Fibroblast of skin of scalp (primary cell): ENCODE measurements around the gene VIM.
"Not testable (repeated sequence)": the region's sequence is repeated elsewhere in the genome, so short reads cannot be mapped to it uniquely, and the experiment has no call there.

Source experiments
- DNase-seq: peaks from one replicate; pipeline ENCODE4 v3.0.0-alpha.2; 2013

The VIM gene

DNA sequence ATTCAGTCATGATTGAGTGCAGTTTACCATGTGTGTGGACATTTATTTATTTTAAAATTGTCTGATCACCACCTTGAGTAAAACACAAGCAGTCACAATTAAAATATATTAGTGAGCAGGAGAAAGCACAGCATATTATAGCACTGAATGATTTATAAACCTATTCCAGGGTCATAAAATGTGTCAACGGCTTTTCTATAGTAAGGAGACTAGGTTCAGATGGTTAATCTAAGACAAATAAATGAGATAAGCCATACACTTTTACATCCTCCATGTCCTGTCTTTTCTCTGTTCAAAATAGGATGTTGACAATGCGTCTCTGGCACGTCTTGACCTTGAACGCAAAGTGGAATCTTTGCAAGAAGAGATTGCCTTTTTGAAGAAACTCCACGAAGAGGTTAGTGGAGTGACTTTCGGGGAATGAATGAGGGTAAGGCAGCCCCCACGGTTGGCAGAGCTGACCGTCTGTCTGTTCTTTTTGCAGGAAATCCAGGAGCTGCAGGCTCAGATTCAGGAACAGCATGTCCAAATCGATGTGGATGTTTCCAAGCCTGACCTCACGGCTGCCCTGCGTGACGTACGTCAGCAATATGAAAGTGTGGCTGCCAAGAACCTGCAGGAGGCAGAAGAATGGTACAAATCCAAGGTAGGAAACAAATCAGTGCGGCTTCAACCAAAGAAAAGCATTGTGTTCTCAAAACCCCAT, 5.4 kb downstream of the VIM start:
- peak; percentile 64 for DNase-seq

DNA sequence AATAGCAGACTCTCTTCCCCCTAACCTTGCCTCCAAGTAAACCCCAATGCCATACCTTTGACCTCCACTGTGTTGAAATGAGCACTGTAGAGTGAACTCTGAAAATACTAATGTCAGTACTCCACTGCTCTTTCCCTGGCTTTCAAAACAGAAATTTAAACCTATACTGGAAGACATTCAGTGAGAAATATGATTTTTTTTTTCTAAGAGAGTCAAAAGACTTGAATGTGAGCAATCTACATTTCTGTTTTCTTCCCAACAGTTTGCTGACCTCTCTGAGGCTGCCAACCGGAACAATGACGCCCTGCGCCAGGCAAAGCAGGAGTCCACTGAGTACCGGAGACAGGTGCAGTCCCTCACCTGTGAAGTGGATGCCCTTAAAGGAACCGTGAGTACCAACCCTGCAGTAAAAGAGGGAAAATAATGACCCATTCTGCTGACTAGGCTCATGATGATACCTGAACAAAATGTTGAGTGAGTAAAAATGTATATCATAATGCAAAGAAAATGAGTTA, 6.4 kb downstream of the VIM start:
- DNase-seq = no peak

DNA sequence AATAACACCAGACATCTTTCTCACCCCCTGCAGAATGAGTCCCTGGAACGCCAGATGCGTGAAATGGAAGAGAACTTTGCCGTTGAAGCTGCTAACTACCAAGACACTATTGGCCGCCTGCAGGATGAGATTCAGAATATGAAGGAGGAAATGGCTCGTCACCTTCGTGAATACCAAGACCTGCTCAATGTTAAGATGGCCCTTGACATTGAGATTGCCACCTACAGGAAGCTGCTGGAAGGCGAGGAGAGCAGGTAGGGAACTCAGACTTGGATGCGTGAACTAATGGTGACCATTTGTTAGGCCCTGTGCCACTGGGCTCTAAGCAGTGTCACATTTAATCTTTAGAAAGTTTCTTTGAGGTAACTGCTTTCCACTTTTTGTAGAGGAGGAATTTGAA, 7.1 kb downstream of the VIM start:
- peak; percentile 54 for DNase-seq

DNA sequence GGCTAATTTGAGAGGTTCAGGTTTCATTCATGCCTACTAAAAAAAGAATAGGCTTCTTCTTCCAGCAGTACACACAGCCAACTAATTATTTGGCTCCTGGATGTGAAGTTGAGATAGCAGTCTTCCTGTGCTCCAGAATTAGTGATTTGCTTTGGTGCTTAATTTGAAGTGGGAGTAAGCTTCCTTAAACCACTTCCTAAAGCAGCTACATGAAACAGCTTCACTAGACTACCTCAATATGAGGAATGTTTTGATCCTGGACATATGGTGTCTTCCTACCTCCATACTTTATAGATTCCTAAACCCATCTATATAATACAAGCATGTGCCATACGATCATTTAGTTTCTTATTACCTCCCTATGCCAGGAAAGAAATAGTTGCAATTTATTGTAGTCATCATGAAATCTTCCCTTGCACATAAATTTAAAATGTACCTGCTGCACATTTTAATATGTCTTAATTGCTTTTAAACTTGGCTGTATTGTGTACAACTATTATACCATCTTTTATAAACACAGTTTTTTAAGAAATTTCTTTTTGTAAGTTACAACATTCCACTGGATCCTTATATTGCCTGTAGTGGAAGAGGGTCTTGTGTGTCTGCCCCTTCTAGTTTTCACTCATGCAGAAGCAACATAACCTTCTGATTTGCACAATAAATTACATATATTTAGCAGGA, 8.6 kb downstream of the VIM start:
- no peak for DNase-seq

DNA sequence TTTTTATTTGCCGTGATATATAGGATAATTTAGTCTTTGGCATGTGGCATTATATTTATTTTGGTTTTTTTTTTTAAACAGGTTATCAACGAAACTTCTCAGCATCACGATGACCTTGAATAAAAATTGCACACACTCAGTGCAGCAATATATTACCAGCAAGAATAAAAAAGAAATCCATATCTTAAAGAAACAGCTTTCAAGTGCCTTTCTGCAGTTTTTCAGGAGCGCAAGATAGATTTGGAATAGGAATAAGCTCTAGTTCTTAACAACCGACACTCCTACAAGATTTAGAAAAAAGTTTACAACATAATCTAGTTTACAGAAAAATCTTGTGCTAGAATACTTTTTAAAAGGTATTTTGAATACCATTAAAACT, 9.1 kb downstream of the VIM start:
- DNase-seq = no peak

DNA sequence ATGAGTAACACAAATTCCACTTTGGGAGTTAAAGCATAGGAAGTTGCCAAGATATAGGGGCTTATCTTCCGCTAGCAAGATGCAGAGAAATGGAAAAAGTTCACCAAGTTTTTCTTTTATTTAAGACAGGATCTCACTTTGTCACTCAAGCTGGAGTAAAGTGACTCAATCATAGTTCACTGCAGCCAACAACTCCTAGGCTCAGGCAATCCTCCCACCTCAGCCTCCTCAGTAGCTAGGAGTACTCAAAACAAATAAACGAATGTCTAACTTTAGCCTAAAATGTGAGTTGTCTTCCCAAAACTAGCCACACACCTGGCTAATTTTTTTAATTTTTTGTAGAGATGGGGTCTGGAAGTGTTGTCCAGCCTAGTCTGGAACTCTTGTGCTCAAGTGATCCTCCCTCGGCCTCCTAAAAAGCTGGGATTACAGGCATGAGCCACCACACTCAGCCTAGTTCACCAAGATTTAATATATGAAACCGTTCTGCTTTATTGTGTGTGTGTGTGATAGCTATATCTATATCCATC, 9.9 kb downstream of the VIM start:
- peak; percentile 67 for DNase-seq

DNA sequence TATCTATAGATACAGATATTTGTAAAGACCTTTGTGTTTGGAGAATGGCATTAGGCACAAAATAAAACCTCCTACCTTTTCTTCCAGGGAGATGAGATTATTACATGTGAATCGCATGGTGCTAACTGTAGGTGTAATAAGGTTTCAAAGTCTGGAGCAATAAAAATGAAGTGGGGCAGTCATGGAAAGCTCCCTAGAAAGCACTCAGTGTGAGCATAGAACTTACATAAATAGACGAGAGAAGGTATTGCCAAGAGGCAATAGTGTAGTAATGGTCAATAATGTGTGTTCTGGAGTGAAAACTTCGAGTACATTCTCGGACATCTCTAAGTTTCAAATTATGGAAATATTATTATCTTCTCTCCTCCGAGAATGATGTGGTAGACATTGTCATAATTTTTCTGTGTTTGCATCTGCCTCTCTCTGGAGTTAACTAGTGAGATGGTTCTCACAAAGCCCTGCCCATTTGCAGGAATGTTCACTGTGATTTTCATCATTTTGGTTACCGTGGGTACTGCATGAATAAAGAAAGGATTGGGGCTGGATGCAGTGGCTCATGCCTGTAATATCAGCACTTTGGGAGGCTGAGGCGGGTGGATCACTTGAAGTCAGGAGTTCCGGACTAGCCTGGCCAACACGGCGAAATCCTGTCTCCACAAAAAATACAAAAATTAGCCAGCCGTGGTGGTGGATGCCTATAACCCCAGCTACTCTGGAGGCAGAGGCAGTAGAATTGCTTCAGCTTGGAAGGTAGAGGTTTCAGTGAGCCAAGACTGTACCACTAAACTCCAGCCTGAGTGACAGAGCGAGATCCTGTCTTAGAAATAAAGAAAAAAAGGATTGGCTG, 10.6 kb downstream of the VIM start:
- peak; percentile 91 for DNase-seq

DNA sequence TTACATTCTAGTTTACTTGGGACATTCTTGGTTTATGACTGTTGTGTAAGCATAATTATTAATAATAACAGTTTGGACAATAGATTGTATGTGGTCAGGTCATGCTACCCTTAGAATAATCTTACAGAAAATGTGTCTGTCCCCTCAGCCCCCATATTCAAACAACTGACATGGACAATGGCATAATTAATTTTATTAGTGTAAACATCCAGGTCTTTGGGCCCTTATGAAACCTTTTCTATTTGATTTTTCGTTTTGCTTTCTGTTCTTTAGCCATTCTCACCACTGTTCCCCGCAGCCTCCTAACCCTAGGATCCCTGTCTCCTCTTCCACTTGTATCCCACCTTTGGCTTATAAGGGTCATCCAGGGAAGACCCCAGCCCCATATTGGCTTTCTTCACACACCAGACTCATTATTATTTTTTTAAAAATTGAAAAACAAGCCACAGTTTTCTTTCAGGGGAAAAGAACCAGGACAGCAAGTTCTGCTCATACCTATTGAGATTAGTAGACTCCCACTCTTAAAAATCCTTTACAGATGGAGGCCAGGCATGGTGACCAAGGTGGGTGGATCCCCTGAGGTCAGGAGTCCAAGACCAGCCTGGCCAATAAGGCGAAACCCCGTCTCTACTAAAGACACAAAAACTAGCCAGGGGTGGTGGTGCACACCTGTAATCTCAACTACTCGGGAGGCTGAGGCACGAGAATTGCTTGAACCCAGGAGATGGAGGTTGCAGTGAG, 11.5 kb downstream of the VIM start:
- DNase-seq = no peak

DNA sequence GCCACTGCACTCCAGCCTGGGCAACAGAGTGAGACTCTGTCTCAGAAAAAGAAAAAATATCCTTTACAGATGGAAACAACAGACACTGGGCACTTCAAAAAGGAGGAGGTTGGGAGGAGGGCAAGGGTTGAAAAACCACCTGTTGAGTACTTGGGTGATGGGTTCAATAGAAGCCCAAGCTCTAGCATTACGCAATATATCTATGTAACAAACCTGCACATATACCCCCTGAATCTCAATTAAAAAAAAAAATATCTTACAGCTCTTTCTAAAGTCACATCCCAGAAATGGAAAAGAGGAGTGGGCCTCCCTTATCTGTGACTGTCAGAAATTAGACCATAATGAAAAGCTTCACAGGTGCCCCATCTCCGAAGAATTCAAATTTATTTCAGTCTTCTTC, 12.1 kb downstream of the VIM start:
- DNase-seq = no peak

DNA sequence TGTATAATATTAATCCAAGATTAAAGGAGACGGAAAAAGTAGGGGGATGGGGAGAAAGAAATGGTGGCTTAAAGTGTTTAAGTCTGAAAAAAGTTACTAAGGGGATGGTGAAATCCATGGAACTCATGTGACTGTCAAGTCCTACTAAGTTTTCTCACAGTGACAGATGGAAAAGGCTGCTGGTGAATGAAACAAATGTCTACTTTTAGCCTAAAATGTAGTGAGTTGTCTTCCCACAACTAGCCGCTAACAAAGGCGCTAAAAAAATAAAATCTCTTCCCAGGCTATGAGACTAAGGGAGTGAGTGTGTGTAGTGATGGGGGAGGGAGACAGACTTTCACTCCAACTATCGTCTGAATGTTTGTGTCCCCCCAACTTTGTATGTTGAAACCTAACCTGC, 12.6 kb downstream of the VIM start:
- no peak for DNase-seq

DNA sequence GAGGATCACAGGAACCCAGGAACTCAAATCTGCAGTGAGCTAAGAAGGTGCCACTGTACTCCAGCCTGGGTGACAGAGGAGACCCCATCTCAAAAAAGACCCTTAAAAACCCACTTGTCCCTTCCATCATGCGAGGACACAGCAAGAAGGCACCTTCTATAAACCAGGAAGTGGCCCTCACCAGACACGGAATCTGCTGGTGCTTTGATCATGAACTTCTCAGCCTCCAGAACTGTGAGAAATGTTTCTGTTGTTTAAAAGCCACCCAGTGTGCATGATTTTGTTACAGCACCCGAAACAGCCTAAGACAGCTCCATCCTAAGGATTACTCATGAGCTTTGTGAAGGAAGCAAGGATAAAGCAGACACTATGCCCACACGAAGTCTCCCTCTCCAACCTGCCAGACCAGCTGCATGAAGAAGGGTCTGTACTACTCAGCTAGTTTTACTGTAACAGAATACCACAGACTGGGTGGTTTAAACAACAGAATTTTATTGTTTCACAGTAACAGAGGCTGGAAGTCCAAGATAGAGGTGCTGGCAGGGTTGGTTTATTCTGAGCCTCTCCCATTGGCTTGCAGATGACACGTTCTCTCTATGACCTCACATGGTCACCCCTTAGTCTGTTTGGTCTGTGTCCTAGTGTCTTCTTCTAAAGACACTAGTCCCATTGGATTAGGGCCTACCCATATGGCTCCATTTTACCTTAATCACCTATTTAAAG, 13.7 kb downstream of the VIM start:
- no peak for DNase-seq

DNA sequence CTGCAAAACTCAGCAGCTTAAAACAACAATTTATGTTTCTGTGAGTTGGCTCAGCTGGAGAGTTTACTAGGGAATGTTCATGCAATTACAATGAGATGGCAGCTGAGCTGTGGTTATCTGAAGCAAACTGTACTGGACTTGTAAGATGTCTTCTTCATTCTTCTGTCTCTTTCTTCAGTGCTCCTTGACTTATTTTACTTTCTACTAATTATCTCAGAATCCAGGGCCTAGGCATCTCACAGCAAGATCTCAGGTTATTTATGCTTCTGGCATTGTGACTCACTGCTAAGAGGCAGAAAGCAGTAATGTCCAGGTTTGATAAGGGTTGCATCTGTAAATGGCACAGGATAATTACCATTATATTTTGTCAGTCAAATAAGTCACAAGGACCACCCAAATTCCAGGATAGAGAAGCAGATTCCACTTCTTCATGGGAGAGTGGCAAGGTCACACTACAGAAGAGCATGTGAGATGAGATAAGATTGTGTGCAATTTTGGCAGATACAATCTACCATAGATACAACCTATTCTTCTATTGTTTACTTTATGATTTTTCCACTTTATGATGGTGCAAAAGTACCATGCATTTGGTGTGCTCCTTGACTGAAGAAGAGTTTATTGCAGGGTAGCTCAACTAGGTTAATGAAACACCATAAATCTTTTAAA, 16.8 kb downstream of the VIM start:
- DNase-seq = peak; percentile 54

DNA sequence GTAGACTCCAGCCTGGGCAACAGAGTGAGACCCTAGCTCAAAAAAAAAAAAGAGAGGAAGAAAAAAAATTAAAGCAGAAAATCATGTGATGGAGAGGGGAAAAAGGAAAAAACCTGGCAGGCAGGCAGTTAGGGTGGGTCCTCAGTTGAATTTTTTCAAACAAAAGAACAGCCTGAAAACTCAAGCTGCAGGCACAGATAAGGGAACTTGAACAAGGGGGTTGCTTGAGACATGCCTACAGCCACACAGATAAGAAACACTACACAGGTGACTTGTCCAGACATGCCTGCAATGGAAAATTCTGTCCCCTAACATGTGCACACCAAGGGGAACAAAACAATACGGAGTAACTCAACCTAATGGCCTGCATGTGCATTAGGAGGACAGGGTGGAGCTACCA, 19.2 kb downstream of the VIM start:
- no peak for DNase-seq

DNA sequence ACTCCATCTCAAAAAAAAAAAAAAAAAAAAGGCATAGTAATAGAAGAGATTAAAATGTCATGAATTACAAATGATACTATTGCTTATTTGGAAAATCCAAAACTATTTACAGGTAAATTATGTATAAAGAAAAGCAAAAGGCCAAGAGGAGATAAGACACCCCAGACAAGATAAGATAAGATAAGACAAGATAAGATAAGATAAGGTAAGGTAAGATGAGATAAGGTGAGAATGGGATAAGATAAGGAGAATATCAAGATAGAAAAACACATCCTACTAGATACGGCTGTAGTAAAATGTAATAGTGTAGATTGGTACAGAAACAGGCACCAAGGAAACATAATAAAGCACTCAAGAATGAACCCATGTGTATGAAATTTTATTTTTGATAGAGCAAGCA, 20.9 kb downstream of the VIM start:
- DNase-seq = no peak

DNA sequence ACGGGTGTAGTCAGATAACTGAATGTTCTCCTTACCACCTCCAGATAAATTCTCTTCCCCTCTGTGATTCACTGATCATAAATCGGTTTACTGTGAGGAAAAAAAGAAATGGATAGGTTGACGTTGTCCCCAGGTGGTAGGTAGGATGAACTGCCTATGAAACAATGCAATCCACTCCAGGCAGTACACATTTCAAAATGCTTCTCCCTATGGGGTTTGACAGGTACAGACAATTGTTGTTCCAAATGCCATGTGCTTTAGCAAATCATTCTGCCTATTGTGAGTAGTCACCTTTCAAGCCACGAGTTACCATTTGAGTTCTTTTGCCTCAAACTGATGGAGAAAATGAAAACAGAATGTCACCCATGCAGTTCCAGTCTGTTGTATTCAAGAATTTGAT, 21.8 kb downstream of the VIM start:
- no peak for DNase-seq

DNA sequence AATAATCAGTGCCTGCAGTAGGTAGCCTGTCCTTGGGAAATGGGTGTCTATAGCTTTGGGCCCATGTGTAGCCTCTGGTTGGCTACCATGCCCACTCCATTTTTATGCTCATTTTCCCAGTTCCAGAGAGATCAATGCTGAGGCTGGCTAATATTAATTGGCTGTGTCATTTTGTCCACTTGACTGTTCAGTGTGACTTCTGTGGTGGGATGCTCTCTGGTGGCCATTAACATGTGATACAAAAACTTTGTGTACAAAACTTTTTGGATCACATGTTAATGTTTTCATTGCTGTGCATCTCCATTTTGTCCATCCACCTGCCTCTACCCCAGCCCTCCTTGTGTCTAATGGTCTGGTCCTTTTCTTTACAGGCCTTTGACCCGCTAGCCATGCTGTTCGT, 22.7 kb downstream of the VIM start:
- peak; percentile 30 for DNase-seq

DNA sequence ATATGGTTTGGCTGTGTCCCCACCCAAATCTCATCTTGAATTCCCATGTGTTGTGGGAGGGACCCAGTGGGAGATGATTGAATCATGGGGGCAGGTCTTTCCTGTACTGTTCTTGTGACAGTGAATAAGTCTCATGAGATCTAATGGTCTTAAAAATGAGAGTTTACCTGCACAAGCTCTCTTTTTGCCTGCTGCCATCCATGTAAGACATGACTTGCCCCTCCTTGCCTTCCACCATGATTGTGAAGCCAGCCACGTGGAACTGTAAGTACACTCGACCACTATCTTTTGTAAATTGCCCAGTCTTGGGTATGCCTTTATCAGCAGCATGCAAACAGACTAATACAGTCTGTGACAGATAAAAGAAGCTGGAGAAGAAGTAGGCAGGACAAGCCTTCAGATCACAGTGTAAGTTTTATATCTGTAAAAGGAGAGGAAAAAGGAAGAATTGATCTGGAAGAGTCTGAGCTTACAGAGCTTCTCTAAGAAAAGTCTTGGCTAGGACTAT, 26.6 kb downstream of the VIM start:
- DNase-seq = not testable (repeated sequence)

DNA sequence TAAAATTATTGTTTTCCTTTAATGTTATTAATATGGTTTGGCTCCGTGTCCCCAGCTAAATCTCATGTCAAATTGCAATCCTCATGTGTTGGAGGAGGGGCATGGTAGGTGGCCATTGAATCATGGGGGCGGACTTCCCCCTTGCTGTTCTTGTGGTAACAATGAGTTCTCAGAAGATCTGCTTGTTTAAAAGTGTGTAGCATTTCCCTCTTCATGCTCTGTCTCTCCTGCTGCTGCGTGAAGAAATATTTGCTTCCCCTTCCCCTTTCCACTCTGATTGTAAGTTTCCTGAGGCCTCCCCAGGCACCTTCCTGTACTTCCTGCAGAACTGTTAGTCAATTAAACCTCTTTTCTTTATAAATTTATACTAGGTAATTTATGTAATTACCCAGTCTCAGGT, 27.5 kb downstream of the VIM start:
- DNase-seq = no peak

DNA sequence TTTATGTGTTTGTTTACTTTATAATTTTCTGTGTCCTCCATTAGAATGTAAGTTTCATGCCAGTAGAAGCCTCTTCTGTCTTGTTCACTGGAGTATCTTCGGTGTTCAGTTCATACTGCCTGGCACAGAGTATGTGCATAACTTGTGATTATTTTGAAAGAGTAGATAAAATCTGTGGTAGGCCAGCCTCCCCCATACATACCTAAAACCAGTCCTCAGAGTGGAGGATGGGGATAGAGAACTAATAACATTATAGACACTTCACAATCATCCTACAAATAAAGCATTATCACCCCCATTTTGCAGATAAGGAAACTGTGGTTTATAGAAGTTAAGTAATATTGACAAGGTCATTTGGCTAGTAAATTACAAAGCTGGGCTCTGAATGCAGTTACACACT, 28.0 kb downstream of the VIM start:
- no peak for DNase-seq

DNA sequence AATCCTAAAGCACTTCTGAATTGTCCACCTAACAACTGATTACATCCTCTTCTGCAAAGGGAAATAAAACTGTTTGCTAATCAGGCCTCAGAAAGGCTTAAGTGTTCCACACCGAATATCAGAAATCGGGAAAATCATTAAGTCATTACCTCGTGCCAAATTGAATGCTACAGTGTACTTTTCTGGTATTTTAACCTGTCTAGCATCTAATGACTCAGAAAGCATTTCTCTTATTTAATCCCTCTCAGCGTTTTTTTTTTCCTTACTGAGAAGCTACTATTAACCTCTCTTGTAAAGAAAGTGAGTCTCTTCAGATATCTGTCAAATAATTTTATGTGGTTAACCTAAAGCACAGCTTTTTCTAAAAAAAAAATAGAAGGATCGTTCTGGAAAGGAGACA, 28.6 kb downstream of the VIM start:
- no peak for DNase-seq
